ENCODE results near the gene SFRP2. TPM values are rescaled to one million over a fixed set of nuclear protein-coding genes. Genes with fewer than 3 reads are reported as not detected.

SFRP2 gene
- total RNA-seq, 4 donors from 2014 or later, result 12.3 to 36.5 (median 21.2) TPM

GRCh38 chr4:153759407-153760316, 29.2 kb downstream of the SFRP2 start, which contains the start of gene RNF175:
RNF175 (minus strand) TSS chr4:153760024; CDS start chr4:153759862, 162 bp downstream.
- Histone ChIP-seq H3K4me1 (peaks cover 0 to 15% (median 6%) of the 10 kb centered on the region in 3 donors), H3K27me3 (peaks cover 31% of the 10 kb centered on the region), H3K4me3 (peak within 1 kb of the TSS; percentile 39 to 63), H3K9me3 (peaks cover 0 to 6% (median 0%) of the 10 kb centered on the region in 3 donors), H3K27ac (no peak within 1 kb of the TSS), H3K36me3 (no peaks in the 10 kb centered on the region)
- TF ChIP-seq POLR2A (IDR thresholded peaks at IDR 0.05), result no peak
- no peak for TF ChIP-seq EP300 (IDR thresholded peaks at IDR 0.05)
- TF ChIP-seq, protein P1, sequence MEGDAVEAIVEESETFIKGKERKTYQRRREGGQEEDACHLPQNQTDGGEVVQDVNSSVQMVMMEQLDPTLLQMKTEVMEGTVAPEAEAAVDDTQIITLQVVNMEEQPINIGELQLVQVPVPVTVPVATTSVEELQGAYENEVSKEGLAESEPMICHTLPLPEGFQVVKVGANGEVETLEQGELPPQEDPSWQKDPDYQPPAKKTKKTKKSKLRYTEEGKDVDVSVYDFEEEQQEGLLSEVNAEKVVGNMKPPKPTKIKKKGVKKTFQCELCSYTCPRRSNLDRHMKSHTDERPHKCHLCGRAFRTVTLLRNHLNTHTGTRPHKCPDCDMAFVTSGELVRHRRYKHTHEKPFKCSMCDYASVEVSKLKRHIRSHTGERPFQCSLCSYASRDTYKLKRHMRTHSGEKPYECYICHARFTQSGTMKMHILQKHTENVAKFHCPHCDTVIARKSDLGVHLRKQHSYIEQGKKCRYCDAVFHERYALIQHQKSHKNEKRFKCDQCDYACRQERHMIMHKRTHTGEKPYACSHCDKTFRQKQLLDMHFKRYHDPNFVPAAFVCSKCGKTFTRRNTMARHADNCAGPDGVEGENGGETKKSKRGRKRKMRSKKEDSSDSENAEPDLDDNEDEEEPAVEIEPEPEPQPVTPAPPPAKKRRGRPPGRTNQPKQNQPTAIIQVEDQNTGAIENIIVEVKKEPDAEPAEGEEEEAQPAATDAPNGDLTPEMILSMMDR (IDR thresholded peaks at IDR 0.05), result no peak
- TF ChIP-seq POLR2AphosphoS5 (IDR thresholded peaks at IDR 0.05), result no peak
- WGBS, 2 donors (ENCODE audit: low coverage in 1 of 2), result 12 to 23% methylated on average over 3 to 11 of the region's 76 CpGs
- peak; percentile 55 for ATAC-seq

DNA sequence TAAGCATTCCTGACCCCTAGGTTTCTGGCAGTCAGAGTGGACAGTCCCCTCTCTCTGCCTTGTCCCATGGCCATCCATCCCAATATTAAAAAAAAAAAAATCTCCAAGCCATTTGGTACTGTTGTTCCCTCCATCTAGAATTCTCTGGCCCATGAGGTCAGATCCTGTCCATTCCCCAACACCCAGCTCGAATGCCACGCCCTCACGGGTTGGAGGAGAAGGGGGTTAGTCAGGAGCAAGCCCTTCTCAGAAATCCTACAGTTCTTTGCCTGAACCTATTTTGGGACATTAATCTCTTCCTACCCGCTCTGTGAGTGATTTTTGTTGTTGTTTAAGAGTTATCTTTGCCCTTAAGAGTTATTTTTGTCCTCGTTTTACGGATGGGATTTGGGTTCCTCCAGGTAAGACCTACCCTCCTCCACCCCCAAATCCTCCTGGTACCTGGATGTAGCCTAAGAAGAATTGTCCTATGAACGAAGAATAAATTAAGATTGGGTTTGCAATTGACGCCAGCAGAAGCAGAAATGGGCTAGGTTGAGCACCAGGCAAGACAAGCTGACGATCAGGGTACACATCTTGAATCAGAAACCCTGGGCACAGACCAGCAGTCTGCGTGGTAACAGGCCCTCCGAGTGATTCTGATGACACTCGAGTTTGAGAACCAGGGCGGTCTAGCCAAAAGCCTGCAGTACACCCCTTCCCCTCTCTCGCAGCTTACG, 30.0 kb downstream of the SFRP2 start:
- 50 to 55% methylated on average over 9 of the region's 15 CpGs for WGBS, 2 donors (ENCODE audit: low coverage in 1 of 2)
- Histone ChIP-seq H3K4me3 (peak overlapping the region in 1 of 2 donors; percentile 63), H3K36me3 (no peaks in the 10 kb centered on the region), H3K4me1 (peaks cover 0 to 15% (median 6%) of the 10 kb centered on the region in 3 donors), H3K9me3 (peaks cover 0 to 7% (median 0%) of the 10 kb centered on the region in 3 donors), H3K27me3 (peaks cover 31% of the 10 kb centered on the region), H3K27ac (no peak overlapping the region)
- TF ChIP-seq, protein P1 (IDR thresholded peaks at IDR 0.05), result no peak
- no peak for TF ChIP-seq POLR2A (IDR thresholded peaks at IDR 0.05)
- TF ChIP-seq EP300 (IDR thresholded peaks at IDR 0.05), result no peak
- no peak for TF ChIP-seq POLR2AphosphoS5 (IDR thresholded peaks at IDR 0.05)
- ATAC-seq, result no peak

DNA sequence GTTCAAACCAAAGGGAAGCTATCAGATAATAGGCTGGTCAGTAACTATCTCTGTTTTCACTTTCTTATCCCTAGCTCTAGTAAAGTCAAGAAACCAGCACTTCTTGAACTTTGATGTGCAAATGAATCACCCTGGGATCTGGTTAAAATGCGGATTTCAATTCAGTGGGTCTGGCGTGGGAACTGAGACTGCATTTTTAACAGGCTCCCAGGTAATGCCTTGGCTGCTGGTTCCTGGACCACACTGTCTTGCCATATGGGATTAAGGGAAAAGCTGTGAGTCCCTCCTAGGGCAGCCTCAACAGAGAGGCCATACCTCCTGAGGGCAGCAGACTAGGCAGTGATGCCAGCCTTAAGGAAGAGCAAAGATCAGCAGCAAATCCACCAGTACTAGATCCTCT, 30.7 kb downstream of the SFRP2 start:
- H3K27me3 ChIP-seq, result peaks cover 31% of the 10 kb centered on the region
- no peak for ATAC-seq
- H3K27ac ChIP-seq, result no peak overlapping the region
- 77 to 100% methylated on average over 2 of the region's 2 CpGs for WGBS, 2 donors (ENCODE audit: low coverage in 1 of 2)
- peaks cover 0 to 7% (median 0%) of the 10 kb centered on the region in 3 donors for H3K9me3 ChIP-seq
- TF ChIP-seq, protein P1 (IDR thresholded peaks at IDR 0.05), result no peak
- TF ChIP-seq EP300 (IDR thresholded peaks at IDR 0.05) (no peak), POLR2A (IDR thresholded peaks at IDR 0.05) (no peak), POLR2AphosphoS5 (IDR thresholded peaks at IDR 0.05) (no peak)
- no peak overlapping the region for H3K4me3 ChIP-seq
- no peaks in the 10 kb centered on the region for H3K36me3 ChIP-seq
- peaks cover 0 to 15% (median 6%) of the 10 kb centered on the region in 3 donors for H3K4me1 ChIP-seq

- Histone ChIP-seq H3K4me3 (no peak overlapping the region), H3K4me1 (peaks cover 0 to 15% (median 6%) of the 10 kb centered on the region in 3 donors), H3K9me3 (peaks cover 0 to 7% (median 0%) of the 10 kb centered on the region in 3 donors), H3K27ac (no peak overlapping the region), H3K27me3 (peaks cover 31% of the 10 kb centered on the region), H3K36me3 (no peaks in the 10 kb centered on the region)
- 67 to 89% methylated on average over 1 of the region's 1 CpG for WGBS, 2 donors (ENCODE audit: low coverage in 1 of 2)
- no peak for ATAC-seq
- TF ChIP-seq, protein P1 (IDR thresholded peaks at IDR 0.05), result no peak
- TF ChIP-seq POLR2A (IDR thresholded peaks at IDR 0.05) (no peak), EP300 (IDR thresholded peaks at IDR 0.05) (no peak), POLR2AphosphoS5 (IDR thresholded peaks at IDR 0.05) (no peak)
Measured at GRCh38 chr4:153757407-153757806, 31.5 kb downstream of the SFRP2 start.
